HEK293T (cell line): Measurements from ENCODE around the gene NETO2.
"Not testable (repeated sequence)": the region's sequence is repeated elsewhere in the genome, so short reads cannot be mapped to it uniquely, and the experiment has no call there.

ENCODE experiments used
- CTCF ChIA-PET: fragments of 350-600 bp; formaldehyde crosslinking; extraction: SDS; loops from one replicate; lab custom pipeline; 2021; ENCODE audit warnings: antibody characterized with exemption, inconsistent platforms; lab: Yijun Ruan, JAX
- POLR2A ChIA-PET: fragments of 350-600 bp; formaldehyde crosslinking; extraction: SDS; loops from one replicate; lab custom pipeline; 2020; ENCODE audit warnings: antibody characterized with exemption, inconsistent platforms; lab: Yijun Ruan, JAX
- DNase-seq: peaks from one replicate; pipeline ENCODE4 v3.0.0; 2012; ENCODE audit warnings: mixed read lengths; ENCODE audit errors: extremely low spot score
- ARNT ChIP-seq: fragments of 450-650 bp; IDR thresholded peaks from 2 replicates; pipeline ENCODE4 v1.6.1; 2017; ENCODE audit warnings: mild to moderate bottlenecking
- BHLHE40 ChIP-seq: fragments of 450-650 bp; IDR thresholded peaks from 2 replicates; pipeline ENCODE4 v1.6.1; 2016; ENCODE audit warnings: mild to moderate bottlenecking, moderate library complexity, borderline replicate concordance
- CTBP1 ChIP-seq: fragments of 450-650 bp; IDR thresholded peaks from 2 replicates; pipeline ENCODE4 v1.6.1; 2016; ENCODE audit warnings: borderline replicate concordance
- ELF4 ChIP-seq: fragments of 450-650 bp; IDR thresholded peaks from 2 replicates; pipeline ENCODE4 v1.6.1; 2017; ENCODE audit warnings: antibody characterized with exemption
- FOXA1 ChIP-seq: fragments of 450-650 bp; IDR thresholded peaks from 2 replicates; pipeline ENCODE4 v1.6.1; 2016; ENCODE audit warnings: mild to moderate bottlenecking
- FOXK2 ChIP-seq: fragments of 450-650 bp; IDR thresholded peaks from 2 replicates; pipeline ENCODE4 v1.6.1; 2016; ENCODE audit warnings: mild to moderate bottlenecking
- FOXM1 ChIP-seq: fragments of 450-650 bp; IDR thresholded peaks from 2 replicates; pipeline ENCODE4 v1.6.1; 2017; ENCODE audit warnings: mild to moderate bottlenecking, borderline replicate concordance
- HDGF ChIP-seq: fragments of 450-650 bp; IDR thresholded peaks from 2 replicates; pipeline ENCODE4 v1.6.1; 2017; ENCODE audit warnings: antibody characterized with exemption, borderline replicate concordance
- L3MBTL2 ChIP-seq: fragments of 450-650 bp; conservative IDR thresholded peaks from 2 replicates; pipeline ENCODE4 v1.6.1; 2016; ENCODE audit warnings: mild to moderate bottlenecking
- LEF1 ChIP-seq: fragments of 450-650 bp; IDR thresholded peaks from 2 replicates; pipeline ENCODE4 v1.6.1; 2017; ENCODE audit warnings: mild to moderate bottlenecking, borderline replicate concordance
- NFRKB ChIP-seq: fragments of 450-650 bp; IDR thresholded peaks from 2 replicates; pipeline ENCODE4 v1.6.1; 2016; ENCODE audit warnings: mild to moderate bottlenecking, moderate library complexity
- SP1 ChIP-seq: fragments of 450-650 bp; IDR thresholded peaks from 2 replicates; pipeline ENCODE4 v1.6.1; 2017
- SUZ12 ChIP-seq: fragments of 450-650 bp; IDR thresholded peaks from 2 replicates; pipeline ENCODE4 v1.6.1; 2016; ENCODE audit warnings: mild to moderate bottlenecking
- TARDBP ChIP-seq: fragments of 450-650 bp; IDR thresholded peaks from 2 replicates; pipeline ENCODE4 v1.6.1; 2016
- ZNF384 ChIP-seq: fragments of 450-650 bp; IDR thresholded peaks from 2 replicates; pipeline ENCODE4 v1.6.1; 2016
- TF ChIP-seq, protein P1 (sequence below): fragments of 450-650 bp; IDR thresholded peaks from 2 replicates; pipeline ENCODE4 v1.6.1; 2016

Gene NETO2

DNA sequence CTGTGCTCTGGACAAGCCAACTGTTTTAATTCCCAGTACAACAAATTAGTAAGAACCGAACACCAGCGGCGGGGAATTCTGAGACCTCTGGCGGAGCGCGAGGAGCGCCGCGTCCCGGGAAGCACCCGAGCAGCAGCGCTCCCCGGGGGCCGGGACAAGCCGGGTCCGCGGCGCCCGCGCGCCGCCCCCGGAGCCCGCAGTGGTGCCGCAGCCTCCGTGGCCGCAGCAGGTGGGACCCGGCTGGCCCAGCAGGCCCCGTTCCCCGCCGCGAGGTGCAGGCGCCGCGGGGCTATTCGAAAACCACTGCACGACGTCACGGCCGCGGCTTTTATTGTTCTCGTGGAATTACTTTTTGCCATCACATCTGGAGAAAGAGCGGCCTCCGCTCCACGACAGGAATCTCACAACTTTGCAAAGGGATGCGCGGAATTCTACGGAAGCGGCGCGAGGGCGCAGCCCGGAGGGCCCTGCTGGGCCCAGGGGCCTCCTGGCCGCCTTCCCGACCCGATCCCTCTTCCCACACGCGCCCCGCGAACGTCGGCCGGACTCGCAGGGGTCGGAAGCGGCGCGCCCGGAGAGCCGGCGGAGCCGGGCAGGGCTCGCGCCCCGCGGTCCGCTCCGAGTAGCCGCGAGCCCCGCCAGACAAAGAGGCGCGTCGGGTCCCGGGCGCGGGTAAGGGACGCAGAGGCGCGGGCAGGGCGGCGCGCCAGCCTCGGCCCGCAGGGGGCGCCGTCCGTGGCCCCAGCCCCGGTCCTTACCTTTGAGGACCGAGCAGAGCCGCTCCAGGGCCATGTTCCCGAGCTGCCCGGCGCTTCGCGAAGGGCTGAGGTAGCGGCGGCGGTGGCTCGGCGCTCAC lies 696 bp downstream of the NETO2 start:
- TF ChIP-seq L3MBTL2 (peak; percentile 47), FOXM1 (no peak), SP1 (no peak), NFRKB (no peak), ARNT (no peak), FOXK2 (no peak), LEF1 (no peak; the same call in 1 of the 2 replicates), CTBP1 (no peak)
- TF ChIP-seq, protein P1, sequence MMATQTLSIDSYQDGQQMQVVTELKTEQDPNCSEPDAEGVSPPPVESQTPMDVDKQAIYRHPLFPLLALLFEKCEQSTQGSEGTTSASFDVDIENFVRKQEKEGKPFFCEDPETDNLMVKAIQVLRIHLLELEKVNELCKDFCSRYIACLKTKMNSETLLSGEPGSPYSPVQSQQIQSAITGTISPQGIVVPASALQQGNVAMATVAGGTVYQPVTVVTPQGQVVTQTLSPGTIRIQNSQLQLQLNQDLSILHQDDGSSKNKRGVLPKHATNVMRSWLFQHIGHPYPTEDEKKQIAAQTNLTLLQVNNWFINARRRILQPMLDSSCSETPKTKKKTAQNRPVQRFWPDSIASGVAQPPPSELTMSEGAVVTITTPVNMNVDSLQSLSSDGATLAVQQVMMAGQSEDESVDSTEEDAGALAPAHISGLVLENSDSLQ: no peak
- DNase-seq: peak; percentile 80
- POLR2A ChIA-PET: interaction anchor here (0.7 to 1.8 kb wide), 3 partner anchors 318 to 1022 kb away, joined by 3 to 5 read pairs (median 3); partner anchors contain the start of genes ITFG1 and PHKB
- CTCF ChIA-PET: interaction anchor here (0.6 to 1.8 kb wide), 4 partner anchors 17 to 194 kb away, joined by 3 to 4 read pairs (median 4); no protein-coding TSS in a partner anchor

DNA sequence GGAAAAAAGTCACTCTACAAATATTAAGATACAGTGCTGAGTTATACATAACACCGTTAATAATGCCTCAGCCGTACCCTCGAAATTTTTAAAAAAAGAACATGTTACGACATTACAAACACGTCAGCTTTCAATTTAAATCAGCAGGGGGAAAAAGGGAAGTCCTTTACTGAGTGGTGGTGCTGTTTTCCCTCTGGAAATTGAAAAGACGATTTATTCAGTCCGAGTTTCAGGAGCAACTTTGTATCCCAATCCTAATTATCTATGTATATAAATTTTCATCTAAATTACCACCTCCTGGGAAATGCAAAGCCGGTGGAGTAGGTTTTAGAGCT lies 1.3 kb downstream of the NETO2 start:
- POLR2A ChIA-PET: no interaction called here
- no peak for DNase-seq
- no peak for TF ChIP-seq SUZ12
- TF ChIP-seq, protein P1: no peak
- TF ChIP-seq FOXA1: no peak
- no peak for TF ChIP-seq FOXK2
- TF ChIP-seq LEF1: no peak
- no peak for TF ChIP-seq BHLHE40
- no peak for TF ChIP-seq L3MBTL2
- no peak for TF ChIP-seq ARNT
- no peak for TF ChIP-seq FOXM1
- TF ChIP-seq HDGF: no peak
- TF ChIP-seq ZNF384: no peak
- TF ChIP-seq TARDBP: no peak
- TF ChIP-seq SP1: no peak
- TF ChIP-seq NFRKB: no peak
- TF ChIP-seq CTBP1: no peak
- TF ChIP-seq ELF4: no peak
- CTCF ChIA-PET: interaction anchor here (0.6 to 1.4 kb wide), 4 partner anchors 163 to 1022 kb away, joined by 3 to 6 read pairs (median 4); no protein-coding TSS in a partner anchor

DNA sequence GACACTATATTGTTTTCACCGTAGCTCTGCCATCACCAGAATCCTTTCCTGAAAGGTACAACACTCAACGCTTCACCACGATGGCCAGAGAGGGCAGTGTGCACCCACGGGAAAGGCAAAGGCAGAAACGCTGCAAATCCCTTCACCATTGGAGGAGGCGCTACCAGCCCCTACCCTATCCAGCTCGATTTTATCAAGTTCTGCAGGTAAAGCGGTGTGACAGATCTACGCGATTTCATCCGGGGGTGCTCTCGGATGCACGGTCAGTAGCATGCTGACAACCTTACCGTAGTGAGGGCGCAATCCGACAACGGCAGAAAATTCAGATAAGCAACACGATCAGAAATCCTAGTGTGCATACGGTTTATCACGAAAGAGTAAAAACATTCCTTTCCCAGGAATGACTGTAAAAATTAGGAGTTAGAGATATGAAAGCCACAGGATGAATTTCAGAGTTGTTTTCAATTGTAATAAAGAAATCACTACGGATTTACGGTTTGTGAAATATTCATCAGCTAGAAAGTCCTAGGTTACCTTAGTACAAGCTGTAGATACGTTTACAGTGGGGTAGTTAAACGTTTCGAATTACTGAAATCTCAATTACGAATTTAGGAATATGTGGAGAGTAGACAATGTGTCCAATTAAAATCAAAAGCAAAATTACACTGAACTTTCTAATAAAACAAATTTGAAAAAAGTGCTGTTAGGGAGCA lies 1.8 kb downstream of the NETO2 start:
- ChIA-PET POLR2A (no interaction called here), CTCF (interaction anchor here (0.6 to 1.4 kb wide), 7 partner anchors 11 to 1023 kb away, joined by 3 to 6 read pairs (median 4); no protein-coding TSS in a partner anchor)
- peak; percentile 79 for DNase-seq
- TF ChIP-seq L3MBTL2 (0 out of 2 replicates have a peak, but pooled peaks have one; percentile 28), ZNF384 (no peak)

DNA sequence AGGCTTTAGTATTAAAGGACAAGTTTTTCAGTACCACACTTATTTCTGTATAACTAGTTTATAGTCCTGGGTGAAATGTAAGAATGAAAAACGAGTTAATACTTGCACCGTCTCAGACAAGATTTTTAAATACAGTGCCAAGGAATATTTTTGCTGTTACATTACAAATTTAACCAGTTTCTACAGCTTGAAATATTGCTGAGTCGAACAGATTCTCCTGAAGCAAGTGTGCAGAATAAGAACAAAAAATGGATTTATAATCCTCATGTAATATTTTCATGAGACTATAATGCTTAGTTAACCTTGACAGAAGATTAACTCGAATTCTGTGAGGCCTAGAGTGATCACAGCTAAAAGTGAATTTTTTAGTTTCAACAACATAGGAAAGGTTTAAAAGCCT lies 3.1 kb downstream of the NETO2 start:
- CTCF ChIA-PET: interaction anchor here (1.3 kb wide), 1 partner anchor 9 kb away, joined by 4 read pairs; no protein-coding TSS in a partner anchor
- POLR2A ChIA-PET: no interaction called here

DNA sequence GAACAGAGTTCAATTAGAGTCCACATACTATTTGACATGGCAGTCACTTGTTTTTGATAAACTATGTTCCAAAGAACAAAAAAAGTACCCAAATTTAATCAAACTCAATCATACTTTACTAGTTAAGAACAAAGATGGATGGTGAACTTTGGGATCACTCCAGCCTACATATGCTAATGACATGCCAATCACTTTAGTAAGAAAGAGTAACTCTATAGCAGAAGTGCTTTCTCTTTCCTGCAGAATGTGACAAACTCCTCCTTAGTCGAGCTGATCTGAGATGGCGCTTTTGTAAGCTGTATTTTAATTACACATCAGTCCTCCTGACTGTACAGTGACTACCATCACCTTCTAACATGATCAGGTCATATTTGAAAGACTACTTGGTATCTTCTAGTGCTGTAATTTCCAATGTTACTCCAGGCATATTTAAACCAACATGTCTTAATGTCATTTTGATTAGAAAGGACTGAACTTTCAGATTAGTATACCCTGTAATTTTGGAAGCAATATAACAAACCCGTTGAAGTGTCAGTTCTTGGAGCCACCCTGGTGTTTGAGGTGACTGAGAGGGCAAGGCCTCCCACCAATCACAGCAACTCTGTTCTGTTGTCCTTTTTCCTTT lies 4.1 kb downstream of the NETO2 start:
- ChIA-PET CTCF (no interaction called here), POLR2A (no interaction called here)
- DNase-seq: no peak
- no peak for TF ChIP-seq TARDBP
- no peak for TF ChIP-seq LEF1
- TF ChIP-seq, protein P1: 0 out of 2 replicates have a peak, but pooled peaks have one; percentile 3
- no peak for TF ChIP-seq ZNF384
- no peak for TF ChIP-seq FOXM1

More for the DNA sequence above, 3.1 kb downstream of the NETO2 start:
- DNase-seq: no peak
- TF ChIP-seq FOXK2 (no peak), ZNF384 (no peak), CTBP1 (no peak), NFRKB (no peak), SUZ12 (no peak), FOXM1 (no peak)

DNA sequence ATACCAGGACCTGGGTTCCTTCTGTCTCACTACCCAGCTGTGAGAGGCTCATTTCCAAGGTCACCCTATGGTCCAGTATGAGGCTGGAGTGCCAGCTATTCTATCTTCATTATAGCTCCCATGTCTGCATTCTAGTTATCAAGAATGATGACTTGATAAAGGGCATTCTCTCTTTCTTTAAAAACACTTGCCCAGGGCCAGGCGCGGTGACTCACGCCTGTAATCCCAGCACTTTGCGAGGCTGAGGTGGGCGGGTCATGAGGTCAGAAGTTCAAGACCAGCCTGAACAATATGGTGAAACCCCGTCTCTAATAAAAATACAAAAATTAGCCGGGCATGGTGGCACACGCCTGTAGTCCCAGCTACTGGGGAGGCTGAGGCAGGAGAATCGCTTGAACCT lies 5.8 kb downstream of the NETO2 start:
- POLR2A ChIA-PET, DNase-seq: not testable (repeated sequence)
- CTCF ChIA-PET: interaction anchor here (1.1 kb wide), 1 partner anchor 14 kb away, joined by 3 read pairs; no protein-coding TSS in a partner anchor
